ENCODE data around the gene KCNG2.

The KCNG2 gene

GRCh38 chr18:79906706-79907105 lies 109.0 kb downstream of the KCNG2 start:
- DNase-seq (ENCODE audit: low read depth in 3 of 3), result no peak

- DNase-seq (ENCODE audit: low read depth in 3 of 3), result no peak
Observed at GRCh38 chr18:79910563-79911343, 113.0 kb downstream of the KCNG2 start.

GRCh38 chr18:79911344-79912270 lies 113.9 kb downstream of the KCNG2 start:
- no peak for DNase-seq (ENCODE audit: low read depth in 3 of 3)

GRCh38 chr18:79912409-79912991 lies 114.8 kb downstream of the KCNG2 start:
- DNase-seq (ENCODE audit: low read depth in 3 of 3), result no peak

GRCh38 chr18:79912994-79913831 lies 115.5 kb downstream of the KCNG2 start:
- no peak for DNase-seq (ENCODE audit: low read depth in 3 of 3)

- DNase-seq (ENCODE audit: low read depth in 3 of 3), result no peak
Observed at GRCh38 chr18:79914614-79915160, 116.9 kb downstream of the KCNG2 start.

- no peak for DNase-seq (ENCODE audit: low read depth in 3 of 3)
Observed at GRCh38 chr18:79915161-79916127, 117.7 kb downstream of the KCNG2 start.

- DNase-seq (ENCODE audit: low read depth in 3 of 3), result no peak
Observed at GRCh38 chr18:79916128-79916494, 118.4 kb downstream of the KCNG2 start.

GRCh38 chr18:79916546-79917168 lies 118.9 kb downstream of the KCNG2 start:
- no peak for DNase-seq (ENCODE audit: low read depth in 3 of 3)

- no peak for DNase-seq (ENCODE audit: low read depth in 3 of 3)
Observed at GRCh38 chr18:79917169-79917852, 119.6 kb downstream of the KCNG2 start.

GRCh38 chr18:79917853-79918614 lies 120.3 kb downstream of the KCNG2 start:
- no peak for DNase-seq (ENCODE audit: low read depth in 3 of 3)

- DNase-seq (ENCODE audit: low read depth in 3 of 3), result no peak
Observed at GRCh38 chr18:79918615-79919011, 120.9 kb downstream of the KCNG2 start.

- no peak for DNase-seq (ENCODE audit: low read depth in 3 of 3)
Observed at GRCh38 chr18:79919089-79919488, 121.4 kb downstream of the KCNG2 start.

- no peak for DNase-seq (ENCODE audit: low read depth in 3 of 3)
Observed at GRCh38 chr18:79921984-79922965, 124.5 kb downstream of the KCNG2 start.

- no peak for DNase-seq (ENCODE audit: low read depth in 3 of 3)
Observed at GRCh38 chr18:79922971-79923411, 125.3 kb downstream of the KCNG2 start.

GRCh38 chr18:79923896-79924585 lies 126.3 kb downstream of the KCNG2 start:
- no peak for DNase-seq (ENCODE audit: low read depth in 3 of 3)
